Stimulated activated CD8-positive, alpha-beta memory T cell treated with anti-CD3 and anti-CD28 coated beads, Interleukin-4, amount 100 ng/mL, for 24 hours (primary cell): ENCODE results near the gene C1R.

Experiments
- DNase-seq: peaks from one replicate; pipeline ENCODE4 v3.0.0-alpha.2; 2020; ENCODE audit warnings: low read depth

Gene C1R

DNA sequence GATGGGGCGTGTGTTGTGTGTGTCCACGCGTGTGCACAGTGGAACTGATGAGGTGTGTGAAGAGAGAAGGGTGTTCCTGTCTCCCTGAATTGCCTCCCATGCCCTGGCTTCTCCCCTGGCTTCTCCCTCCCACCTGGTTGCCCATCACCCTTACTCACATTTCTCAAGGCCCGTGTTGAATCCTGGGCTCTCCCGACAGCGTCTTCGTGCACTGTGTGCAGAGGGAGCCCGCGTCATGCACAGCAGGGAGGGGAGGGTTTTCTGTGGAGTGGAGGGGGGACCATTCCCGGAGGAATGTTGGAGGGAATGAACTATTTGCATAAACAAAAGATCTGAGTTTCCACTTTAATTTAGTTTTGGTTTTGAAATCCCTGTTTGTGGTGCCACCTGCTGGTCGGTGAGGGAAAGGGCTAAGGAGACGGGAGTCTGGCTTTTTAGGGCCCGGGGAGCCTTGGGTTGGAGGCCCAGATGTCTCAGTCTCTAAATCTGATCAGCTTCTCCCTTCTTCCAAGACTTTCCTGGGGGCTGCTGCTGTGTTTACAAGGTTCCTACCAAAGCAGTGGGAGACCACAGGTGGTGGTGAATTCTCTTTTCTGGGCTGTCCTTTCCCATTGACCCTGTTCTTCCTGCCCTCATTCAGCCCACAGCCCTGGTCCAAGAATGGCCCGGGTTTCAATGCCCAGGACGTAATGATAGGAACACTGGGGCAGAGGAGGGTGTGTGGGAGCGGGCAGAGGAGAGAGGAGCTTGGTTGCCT, at the start of gene C1R:
Gene C1R, minus strand, starts transcription at position 217 of the 757 bp plus-strand sequence. Its CDS starts 57 bp downstream, at position 160.
- peak; percentile 52 for DNase-seq

DNA sequence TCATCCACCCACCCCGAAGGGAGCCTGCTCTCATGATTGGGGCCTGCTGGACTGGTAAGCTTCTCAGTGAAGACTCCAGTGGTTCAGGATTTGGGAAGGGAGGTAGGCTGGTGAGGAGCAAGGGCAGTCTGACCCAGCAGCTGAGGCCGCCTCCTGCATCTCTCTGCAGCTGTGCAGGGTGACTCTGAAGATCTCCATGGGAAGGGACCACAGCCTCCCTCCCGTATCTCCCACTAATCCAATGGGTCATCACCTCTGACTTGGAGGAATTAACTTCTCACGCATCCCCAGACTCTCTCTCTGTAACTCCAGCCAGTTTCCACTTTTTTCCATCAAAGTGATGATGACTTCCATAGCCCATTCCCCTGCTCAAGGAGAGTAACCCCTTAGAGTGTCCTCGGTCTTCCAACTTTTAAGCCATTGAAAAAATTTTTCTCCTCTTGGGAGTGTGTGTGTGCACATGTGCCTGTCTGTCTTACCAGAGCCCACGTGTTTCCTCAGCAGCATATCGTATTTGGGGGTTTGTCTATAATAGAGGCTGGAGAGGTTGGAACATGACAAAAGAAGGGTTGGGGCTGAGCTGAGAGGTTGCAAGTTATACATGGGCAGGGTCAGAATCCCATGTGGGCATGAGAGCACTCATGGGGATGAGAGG, 49.2 kb upstream of the C1R start:
- DNase-seq, result no peak

DNA sequence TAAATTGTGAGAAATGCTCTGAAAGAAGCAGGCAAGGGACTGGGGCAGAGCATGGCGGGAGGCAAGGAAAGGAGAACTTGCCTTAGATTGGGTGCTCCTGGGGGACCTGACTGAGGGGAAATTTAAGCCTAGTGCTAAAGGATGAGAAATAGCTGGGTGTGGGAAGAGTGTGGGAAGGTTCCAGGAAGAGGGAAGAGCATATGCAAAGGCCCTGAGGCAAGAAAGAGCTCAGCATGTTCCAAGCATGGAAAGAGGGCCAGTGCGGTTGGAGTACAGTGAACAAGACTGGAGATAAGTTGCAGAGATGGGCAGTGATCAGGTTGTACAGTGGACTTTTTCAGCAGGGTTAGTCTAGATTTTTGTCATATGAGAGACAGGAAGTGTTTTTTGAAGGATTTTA, 47.0 kb upstream of the C1R start:
- DNase-seq, result no peak

DNA sequence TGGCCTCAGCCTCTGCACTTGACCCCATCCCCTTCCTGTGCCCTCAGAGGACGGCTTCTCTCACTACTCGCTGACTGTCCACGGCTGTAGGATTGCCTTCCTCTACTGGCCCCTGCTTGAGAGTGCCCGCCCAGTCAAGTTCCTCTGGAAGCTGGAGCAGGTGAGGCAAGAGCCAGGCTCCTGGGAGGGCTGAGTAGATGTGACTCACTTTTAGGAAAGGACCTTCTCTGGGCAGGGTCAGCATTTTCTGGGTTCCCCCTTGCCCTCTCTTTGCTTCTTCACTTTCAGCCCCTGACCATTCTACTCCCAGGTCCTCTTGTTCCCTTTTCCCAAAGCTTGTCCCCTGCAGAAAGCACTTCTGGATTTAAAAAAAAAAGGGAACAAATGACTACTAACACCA, 45.7 kb upstream of the C1R start:
- DNase-seq, result no peak

GRCh38 chr12:7136676-7137075, 44.4 kb upstream of the C1R start:
- DNase-seq, result no peak

DNA sequence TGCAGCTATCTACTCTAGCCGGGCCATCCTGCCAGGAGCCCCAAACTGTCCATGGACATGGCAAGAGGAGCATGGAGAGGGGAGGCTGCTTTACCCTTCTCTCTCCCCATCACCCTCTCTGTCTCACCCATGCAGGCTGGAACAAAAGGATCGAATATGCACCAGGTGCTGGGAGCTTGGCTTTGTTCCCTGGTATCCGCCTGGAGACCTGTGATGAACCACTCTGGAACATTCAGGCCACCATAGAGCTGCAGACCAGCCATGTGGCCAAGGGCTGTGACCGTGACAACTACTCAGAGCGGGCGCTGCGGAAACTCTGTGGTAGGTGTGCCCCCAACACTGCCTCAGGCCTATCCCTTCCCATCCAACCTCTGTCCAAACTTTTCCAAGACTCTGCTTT, 43.8 kb upstream of the C1R start:
- DNase-seq, result no peak

DNA sequence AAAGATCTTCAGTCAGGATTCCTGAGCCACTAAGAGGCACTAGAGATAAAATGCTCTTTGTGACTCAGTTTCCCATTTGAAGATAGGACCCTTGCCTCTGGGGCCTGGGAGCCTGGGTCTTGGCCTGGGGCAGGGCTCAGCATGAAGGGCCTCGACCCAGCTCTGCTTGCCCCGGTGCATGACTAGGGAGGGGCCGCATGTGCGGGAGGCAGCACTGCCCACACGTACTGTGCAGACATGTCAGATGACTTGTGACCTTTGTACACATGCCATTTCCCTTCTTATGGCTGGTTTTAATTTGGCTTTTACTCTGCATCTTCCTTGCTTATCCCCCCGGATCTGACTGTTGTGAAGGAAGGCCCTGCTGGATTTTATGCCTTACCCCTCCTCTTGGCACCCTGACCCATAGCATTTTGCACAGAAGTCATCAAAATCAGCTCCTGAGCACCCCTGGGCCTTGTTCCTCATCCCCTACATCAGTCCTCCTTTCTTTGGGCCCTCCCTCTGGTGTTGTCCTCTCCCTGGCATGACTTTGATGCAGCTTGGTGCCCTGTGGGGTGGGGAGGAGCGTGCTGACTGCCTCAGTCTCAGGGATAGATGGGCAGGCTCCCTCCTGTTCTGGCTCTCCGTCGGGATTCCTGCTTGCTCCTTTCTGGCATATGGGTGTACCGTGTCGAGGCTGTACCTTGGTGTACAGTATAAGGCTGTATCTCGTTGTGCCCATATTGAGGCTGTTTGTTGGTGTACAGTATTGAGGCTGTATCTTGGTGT, 42.3 kb upstream of the C1R start:
- DNase-seq, result no peak

DNA sequence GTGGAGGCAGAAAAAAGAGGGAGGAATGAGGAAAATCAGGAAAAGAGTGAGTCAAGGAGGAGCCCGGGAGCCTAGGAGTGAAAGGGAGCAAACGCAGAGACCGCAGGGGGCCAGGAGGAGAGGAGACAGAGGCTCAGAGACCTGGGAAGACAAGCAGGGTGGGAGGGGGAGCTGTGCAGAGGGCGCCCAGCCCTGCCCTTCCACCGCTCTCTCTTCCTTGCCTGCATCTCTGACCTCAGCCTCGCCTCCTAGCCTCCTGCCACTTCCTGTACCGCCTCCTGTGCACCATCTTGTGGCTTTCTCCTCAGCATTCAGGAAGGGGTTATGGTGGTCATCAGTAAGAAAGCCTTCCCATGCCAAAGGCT, 39.2 kb upstream of the C1R start:
- no peak for DNase-seq

GRCh38 chr12:7130701-7131501, 38.7 kb upstream of the C1R start:
- DNase-seq, result peak; percentile 47

- DNase-seq, result peak; percentile 76
Observed at GRCh38 chr12:7129872-7130691, 37.8 kb upstream of the C1R start, which contains the start of gene CLSTN3. TSS of gene CLSTN3 (plus strand) at chr12:7130371. CDS start at chr12:7130649, 278 bp downstream.

- DNase-seq, result no peak
Observed at GRCh38 chr12:7129287-7129871, 37.1 kb upstream of the C1R start.

DNA sequence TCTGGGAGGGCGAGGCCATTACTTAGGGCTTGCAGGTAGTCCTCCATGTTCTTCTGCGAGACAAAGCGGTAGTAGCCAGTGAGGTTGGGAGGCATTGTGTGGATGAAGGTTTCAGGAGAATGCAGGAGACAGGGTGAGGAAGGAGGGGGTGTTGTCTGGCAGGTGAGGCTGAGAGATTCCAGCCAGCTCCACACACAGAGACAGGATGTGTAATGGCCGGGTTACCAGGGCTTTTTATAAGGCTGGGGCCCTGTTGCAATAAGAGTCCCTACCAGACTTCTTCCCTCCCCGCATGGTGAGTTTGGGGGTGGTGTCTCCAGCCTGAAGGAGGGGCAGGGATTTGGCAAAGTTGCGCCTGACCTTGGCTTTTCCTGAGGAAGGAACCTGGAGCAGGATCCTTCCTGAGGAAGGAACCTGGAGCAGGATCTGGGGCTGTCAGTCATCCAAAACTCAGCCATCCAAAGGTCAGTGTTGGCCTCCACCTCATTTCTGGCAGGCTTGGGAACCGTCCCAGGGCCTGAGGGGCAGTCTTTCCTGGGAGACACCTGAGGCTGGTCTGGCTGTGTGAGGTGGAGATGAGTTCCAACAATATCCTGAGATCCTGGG, 36.5 kb upstream of the C1R start, which contains the start of gene RBP5:
Gene RBP5, minus strand, starts transcription at position 209 of the 606 bp plus-strand sequence. Its CDS starts 114 bp downstream, at position 95.
- no peak for DNase-seq

DNA sequence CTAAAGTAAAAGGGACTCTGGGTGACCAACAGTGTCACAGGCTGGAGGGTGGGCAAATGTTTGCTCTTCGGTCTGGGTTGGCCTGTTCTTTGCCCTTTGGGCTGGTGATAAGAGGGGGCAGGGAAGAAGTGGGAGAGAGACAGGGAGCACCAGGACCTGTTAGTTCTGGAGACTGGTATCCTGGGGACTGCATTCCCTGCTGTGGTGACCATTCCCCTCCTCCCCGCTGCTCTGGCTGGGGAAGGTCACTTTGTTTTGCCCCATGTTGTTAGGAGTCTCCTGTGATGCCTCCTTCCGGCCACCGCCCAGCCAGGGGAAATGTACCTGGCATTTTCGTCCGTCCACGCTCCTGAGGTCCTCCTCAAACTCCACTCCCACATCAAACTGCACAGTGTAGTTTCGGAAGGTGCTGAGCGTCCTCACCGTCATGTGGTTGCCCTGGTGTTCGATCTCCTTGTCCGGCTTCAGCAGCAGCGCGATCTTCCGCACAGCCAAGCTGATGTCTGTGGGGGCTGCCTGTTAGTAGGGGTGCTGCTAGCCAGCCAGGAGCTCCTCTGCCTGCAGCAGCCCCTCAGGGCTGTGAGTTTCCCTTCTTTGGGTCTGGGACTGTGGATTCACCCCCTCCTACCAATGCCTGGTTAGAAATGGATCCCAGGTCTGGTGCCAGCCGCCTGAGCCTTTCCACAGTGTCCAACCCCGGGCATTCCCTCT, 35.8 kb upstream of the C1R start:
- DNase-seq, result no peak

DNA sequence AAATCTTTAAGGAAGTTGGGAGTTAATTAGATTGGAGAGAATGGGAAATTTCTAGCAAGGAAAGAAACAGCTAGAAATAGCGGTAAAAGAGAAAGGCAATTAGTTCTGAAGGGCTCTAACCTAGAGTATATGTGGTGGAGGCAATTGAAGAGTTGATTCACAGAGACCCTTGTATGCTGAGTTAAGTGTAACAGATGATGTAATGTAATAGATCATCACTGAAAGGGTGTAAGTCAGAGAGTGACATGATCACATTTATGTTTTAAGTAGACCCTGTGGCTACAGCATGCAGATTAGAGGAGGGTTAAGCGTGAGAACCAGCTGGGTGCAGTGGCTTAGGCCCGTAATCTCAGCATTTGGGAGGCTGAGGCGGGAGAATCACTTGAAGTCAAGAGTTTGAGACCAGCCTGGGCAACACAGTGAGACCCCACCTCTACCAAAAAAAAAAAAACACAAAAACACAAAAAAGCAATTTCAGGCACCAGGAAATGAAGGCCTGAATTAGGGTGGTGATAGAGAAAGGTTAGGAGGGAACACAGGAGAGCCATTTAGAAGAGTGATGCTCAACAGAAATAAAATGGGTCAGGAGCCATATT, 33.5 kb upstream of the C1R start:
- no peak for DNase-seq

GRCh38 chr12:7123806-7124522, 31.7 kb upstream of the C1R start:
- DNase-seq, result no peak

GRCh38 chr12:7122811-7123769, 30.8 kb upstream of the C1R start:
- DNase-seq, result no peak

DNA sequence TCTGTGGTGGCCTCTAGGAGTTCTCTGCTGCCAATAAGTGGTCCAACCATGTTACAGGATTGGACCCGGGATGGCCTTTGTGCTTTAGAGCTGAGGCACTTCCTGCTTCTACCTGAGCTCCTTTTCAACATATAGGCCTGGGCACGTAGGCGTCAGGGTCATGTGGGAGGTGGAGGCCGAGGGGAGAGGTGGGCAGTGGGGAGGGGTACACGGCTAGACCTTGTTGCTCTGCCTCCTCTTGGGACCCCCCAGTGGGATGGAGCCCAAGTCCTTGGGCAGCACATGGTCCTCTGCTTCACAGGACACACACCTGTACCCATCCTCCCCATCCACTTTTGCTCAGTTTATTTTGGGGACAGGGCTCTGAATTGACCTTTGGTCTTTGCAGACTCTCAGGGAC, 29.1 kb upstream of the C1R start:
- DNase-seq, result no peak
